Stimulated activated CD8-positive, alpha-beta memory T cell treated with anti-CD3 and anti-CD28 coated beads, Interleukin-12 subunit alpha, Interleukin-12 subunit beta, amount 100 ng/mL, for 4 hours (primary cell): Measurements from ENCODE around the gene ZDHHC8.

Source experiments
- DNase-seq: peaks from one replicate; pipeline ENCODE4 v3.0.0-alpha.2; 2020; ENCODE audit warnings: low read depth

Gene ZDHHC8

DNA sequence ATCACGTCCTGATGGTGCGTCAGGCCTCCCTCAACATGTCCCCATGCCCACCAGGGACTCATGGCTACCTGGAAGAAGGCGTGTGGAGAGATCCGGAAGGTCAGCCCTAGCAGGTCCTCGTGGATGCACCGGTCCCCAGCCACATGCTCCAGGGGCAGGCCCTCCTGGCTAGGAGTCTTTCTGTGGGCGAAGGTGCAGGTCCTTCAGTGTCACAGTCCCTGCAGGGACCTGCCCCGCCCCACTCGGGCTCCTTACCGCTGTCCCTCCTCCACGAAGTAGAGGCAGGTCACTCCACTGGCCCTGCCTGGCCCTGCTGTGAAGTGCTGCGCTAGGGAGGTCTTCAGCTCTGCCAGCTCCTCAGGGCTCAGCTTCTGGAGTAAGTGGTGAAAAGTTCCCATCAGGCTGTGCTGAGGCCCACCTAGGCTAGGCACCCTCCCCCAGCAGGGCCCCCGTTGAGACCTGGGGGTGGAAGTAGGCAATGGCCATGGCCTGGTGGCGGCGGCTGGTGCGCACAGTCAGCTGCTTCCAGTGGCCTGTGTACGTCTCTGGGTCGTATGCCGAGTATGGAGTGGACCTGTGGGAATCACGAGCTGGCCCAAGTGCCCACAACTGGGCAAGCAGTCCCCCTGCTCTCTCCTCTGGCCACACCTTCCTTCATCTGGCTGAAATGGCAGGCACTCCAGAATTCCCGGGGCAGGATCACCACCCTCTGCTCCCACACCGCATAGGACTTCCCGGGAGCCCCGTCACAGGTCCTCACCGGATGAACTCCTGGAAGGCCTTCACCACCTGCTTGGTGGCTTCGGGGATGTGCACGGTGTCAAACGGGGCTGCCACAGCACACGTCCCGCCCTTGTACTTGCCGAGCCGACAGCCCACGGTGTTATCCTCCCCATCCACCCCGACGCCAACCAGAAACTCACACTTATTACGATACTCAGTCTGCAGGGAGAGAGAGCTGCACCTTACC is 16.8 kb upstream of the ZDHHC8 start:
- no peak for DNase-seq

DNA sequence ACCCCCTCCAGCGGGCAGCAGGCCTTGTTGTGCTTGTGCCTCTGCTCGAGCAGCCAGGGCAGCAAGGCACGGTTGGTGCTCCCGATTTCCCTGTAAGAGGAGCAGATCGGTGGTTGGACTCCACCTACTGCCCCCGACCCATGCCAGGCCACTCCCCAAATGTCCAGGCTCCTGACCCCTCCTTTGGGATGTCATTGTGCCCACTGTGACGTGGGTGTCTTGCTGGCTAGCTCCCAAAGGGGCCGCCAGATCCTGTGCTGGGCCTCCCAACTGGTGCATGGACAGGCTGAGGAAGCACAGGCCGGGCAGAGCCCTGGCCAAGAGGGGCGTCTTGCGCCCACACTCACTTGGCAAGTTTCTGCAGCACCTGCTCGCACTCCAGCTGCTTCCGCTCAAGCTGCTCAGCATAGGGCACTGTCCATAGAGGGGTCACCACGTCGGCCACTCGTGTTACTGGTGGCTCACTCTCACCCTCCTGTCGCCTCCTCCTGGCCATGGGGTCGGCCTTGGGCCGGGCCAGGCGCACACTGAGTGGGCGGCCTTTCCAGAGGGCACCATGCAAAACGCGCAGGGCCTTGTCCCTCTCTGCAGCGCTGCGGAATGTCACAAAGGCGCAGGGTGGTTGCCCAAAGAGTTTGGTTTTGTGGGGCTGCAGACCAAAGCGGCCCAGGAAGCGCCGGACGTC is 15.8 kb upstream of the ZDHHC8 start, which contains the start of gene RANBP1:
TSS of gene RANBP1 (plus strand) at position 414 of the 685 bp plus-strand sequence. CDS start at position 495, 81 bp downstream.
- no peak for DNase-seq

DNA sequence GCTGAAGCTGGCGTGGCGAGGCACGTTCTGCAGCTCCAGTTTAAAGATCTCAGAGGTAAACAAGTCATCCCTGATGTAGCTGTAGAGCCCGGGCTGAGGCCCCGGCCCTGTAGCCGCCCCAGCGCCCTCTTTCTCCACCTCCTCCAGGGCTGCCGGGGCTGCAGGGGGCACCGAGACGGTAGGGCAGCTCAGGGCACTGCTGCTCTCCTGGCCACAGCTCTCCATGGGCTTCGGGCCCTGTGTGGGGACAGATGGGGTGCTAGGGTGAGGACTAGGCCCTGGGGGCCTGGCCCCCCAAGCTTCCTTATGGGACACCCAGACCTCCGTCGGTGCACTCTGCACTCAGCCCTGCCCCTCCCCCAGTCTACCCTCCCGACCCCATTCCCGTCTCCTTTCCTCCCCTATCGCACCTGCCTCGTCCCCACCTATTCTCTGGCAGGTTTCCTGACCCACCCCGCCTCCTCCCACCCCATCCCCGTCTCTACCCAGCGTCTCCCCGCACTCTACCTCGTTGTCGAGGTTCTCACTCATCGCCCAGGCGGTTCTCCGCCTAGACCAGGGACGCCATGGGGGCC is 15.1 kb upstream of the ZDHHC8 start:
- no peak for DNase-seq

DNA sequence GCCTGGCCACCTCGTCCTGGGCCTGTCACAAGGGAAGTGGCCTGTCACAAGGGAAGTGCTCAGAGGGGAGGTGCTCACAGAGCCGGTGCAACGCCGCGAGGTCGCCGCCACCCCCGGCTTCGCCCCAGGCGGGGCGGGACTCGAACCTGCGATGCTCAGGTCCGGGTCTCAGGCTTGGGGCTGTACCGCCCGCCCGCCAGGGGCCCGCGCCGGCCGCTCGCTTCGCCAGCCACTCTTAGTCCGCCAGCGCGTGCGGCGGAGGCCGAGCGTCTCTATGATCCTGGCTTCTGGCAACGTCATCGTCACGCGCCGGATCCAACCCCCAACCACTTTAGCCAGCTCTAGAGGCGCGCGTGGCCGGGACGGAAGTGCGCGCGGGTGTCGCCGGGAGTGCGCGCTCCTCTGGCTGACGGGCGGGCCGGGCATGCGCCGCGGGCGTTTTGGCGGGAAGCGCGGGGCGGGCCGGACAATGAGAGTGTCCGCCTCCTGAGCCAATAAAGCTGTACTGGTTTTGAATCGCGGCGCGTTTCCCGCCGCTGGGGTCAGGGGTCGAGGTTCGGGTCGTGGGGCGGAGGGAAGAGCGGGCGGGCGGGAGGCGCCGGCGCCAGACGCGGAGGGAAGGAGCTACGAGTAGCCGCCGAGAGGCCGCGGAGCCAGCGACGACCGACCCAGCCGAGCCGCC is 14.5 kb upstream of the ZDHHC8 start, which contains the start of gene TRMT2A:
TSS of gene TRMT2A (minus strand) at position 276 of the 682 bp plus-strand sequence. CDS start 320 bp downstream, outside the sequence.
- DNase-seq = peak; percentile 96

DNA sequence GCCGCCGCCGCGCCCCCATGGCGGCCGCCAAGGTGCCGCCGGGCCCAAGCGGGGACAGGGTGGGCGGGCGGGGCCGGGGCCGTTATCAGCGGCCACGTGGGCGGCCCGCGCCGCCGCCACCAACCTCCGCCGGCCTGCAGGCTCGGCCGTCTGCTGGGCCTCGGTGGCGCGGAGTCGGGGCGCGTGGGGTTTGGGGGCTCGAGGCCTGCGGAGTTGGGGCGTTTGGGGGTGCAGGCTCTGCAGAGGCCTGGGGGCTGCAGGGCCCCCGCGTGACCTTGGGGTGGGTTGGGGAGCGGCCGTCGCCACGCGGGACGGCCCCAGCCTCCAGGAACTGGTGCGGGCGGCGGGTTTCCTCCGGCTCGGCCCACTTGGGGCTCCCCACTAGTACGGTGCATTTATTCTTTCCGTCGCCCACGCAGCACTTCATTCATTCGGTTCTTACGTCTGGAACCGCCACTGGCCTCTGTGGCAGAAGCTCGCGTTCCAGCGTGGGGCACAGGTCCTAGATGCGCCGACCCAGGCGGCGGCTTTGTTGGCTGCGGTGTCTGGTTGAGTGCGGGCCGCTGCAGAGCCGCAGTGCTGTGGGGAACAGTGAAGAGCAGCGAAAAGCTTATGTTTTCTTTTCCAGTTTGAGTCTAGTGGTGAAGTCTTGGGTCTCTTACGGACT is 13.8 kb upstream of the ZDHHC8 start:
- DNase-seq = peak; percentile 60

DNA sequence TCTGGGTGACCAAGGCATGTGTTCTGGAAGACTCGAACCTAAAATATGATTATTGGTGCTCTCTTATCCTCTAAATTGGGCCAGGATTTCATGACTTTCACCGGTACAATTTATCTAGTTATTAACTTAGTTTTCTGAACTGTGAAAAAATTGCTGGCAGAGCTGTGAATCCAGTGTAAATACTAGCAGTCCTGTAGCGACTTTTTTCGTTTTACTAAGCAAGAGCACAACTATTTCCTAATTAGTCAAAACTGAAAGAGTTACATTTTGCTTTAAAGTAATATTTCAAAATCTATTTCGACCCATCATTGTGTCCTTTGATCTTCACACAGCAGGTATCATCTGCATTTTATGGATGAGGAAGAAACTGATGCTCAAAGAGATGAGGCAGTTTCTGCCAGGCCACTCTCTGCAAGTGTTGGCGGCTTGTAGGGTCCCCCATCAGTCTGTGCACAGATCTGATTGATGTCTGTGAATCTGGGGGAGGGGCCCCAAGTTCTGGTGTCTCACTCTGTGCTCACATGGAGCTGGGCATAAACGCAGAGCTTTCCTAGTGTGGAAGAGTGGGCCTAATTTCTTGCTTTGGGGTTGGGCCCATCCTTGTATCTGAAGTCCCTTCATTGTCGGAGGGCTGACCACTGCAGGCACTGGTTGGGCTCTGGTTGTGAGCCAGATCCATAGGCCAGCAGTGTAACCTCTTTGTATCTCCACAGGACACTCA is 13.1 kb upstream of the ZDHHC8 start:
- DNase-seq = no peak

DNA sequence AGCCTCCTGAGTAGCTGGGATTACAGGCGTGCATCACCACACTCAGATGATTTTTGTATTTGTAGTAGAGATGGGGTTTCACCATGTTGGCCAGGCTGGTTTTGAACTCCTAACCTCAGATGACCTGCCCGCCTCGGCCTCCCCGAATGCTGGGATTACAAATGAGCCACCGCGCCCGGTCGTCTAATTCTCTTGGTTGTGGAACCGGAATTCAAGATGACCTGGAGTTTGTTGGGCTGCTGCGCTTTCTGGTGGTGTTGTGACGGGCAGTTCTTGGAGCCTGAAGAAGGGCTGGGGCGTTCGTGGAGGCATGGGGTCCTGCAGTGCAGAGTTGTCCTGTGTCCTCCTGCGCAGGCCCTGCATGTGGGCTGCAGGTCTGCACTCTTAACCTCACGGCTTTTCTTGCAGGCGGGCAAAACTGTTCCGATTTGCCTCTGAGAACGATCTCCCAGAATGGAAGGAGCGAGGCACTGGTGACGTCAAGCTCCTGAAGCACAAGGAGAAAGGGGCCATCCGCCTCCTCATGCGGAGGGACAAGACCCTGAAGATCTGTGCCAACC is 9.7 kb upstream of the ZDHHC8 start:
- no peak for DNase-seq

DNA sequence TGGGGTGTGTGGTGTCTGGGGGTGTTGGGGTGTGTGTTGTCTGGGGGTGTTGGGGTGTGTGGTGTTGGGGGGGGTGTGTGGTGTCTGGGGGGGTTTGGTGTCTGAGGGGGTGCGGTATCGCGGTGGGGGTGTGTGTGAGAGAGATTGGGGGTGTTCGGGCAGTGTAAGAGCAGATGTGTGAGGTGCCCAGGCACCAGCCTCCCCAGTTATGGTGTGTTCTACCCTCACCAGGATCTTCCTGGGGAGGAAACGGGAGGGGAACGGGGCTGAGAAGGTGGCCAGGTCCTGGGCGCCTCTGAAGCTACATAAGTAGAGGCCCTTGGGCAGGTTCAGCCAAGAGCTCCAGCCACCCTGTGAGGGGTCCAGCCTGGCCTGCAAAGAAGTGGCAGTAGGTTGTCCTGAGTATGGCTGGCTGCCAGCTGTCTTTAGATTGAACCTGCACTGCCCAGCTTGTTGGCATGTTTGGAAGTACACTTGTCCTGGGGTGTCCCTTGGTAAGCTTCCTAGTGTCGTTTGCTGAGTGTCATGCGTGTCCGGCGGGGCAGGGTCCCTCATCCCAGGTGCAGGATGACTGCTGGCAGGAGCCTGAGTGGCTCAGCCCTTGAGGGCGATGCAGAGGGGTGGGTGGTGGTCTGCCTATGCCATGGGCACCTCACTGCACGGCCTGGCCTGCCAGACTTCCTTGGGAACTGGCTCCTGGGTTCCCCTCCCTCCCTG is 8.1 kb upstream of the ZDHHC8 start:
- DNase-seq = no peak

DNA sequence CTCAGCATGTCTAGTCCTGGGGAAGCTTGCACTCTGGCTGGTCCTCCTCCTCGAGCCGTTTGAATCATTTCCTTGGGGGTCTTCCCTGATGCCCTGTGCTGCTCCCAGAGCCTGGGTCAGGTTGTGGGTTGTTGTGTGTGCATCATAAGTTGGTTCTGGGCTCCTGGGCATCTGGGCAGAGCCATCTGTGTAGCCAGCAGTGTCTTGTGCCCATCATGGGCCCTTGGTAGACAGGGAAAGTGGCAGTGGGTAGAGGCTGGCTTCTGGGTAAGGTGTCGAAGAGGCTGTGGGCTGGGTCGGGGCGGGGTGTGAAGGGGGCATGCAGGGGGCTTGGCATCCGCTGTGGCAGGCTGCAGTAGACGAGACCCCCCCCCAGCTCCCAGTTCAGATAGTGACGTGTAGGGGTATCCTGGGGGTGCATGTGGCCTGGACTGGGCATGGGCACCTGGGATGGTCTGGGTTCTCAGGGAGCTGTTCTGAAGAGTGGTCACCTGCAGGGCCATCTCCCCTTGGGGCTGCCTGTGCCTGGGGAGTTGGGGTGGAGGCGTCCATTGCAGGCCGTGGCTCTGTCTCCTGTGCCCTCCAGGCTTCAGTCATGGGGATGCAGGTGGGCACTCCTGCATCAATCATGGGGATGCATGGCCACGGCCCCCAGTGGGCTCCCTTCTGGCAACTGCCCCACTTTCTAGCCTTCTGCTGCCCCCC is 7.4 kb upstream of the ZDHHC8 start:
- no peak for DNase-seq

DNA sequence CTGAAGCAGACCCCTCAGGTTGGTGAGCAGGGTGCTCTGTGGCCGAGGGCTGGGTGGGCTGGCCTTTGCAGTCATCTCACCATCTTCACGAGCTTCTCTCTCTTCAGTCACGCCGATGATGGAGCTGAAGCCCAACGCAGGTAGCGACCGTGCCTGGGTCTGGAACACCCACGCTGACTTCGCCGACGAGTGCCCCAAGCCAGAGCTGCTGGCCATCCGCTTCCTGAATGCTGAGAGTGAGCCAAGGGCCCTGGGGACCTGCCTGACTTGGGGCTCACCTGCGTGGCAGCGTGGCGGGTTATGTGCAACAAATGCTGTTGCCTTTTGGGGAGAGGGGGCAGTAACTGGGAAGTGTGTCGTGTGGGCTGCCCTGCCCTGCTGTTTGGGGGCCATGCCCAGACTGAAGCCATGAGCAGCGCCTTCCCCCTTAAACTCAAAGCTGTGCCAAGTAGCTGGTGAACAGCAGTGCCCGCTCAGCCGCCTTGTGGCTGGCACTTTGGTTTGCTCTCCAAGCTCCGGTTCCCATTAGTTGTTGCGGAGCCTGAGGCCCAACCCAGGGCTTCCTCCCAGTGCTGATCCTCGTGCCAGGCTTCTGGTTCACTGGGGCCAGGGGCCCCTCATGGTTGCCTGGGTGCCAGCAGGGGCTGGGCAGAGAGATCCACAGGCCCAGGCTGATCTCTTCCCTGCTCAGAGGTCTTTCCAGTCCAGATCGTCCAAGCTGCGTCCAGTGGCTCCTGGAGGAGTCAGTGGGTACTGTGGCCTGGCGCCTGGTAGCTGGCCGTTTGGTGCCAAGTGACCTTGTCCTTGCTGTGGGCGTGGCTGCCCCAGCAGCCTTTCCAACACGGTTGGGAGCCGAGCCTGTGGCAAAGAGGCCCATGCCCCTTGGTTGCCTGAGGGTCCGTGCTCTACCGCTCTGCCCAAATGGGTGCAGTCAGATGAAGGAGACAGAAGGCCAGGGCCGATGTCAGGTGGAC is 6.1 kb upstream of the ZDHHC8 start:
- no peak for DNase-seq

DNA sequence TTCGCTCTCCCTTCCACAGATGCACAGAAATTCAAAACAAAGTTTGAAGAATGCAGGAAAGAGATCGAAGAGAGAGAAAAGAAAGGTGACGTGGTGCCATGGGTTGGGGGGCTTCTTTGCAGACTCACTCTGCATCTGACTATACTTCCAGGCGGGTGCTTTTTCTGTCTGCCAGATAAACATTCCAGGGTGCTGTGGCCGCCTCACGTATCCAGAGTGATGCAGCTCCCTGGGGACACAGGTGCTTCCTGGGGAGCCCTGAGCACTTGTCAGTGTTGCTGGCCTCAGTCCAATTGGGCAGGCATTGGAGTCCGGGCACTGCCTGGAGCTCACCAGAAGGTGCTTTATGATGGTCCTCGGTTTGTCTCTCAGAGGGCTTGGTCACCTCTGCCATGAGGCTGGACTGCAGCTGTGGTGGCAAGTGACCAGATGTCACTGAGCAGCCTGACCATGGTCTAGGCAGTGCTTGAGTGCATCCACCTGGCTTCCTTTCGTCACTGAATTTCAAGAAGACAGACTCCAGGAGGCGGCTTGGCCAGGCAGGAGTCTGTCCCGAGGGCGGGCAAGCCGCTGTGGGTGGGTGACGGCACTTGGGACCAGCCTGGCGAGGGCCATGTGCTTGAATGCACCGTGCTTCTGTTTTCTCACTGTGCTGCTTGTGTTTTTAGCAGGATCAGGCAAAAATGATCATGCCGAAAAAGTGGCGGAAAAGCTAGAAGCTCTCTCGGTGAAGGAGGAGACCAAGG is 5.1 kb upstream of the ZDHHC8 start:
- no peak for DNase-seq

DNA sequence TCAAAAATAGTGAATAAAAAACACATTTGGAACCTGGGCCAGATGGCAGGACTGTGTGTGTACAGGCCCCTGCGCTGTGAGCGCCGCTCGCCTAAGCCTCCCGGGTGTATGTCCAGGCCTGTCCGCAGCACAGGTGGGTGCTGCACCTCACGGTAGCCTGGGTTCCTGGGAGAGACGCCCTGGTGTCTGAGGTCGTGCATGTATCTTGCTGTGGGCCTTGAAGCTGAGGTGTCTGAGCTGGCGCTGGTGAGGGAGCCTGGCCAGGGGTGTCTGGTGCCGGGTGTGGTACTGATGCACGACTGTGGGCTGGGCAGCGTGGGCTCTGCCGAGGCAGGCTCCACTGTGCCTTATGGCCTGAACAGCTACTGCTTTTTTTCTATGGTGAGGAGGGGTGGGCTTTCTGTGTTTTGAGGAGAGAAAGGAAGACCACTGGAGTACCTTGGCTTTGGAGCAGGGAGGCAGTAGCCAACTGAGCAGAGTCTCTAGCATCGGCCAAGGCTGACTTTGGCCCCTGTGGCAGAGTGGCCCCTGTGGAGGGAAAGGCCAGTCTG is 4.2 kb upstream of the ZDHHC8 start:
- no peak for DNase-seq

DNA sequence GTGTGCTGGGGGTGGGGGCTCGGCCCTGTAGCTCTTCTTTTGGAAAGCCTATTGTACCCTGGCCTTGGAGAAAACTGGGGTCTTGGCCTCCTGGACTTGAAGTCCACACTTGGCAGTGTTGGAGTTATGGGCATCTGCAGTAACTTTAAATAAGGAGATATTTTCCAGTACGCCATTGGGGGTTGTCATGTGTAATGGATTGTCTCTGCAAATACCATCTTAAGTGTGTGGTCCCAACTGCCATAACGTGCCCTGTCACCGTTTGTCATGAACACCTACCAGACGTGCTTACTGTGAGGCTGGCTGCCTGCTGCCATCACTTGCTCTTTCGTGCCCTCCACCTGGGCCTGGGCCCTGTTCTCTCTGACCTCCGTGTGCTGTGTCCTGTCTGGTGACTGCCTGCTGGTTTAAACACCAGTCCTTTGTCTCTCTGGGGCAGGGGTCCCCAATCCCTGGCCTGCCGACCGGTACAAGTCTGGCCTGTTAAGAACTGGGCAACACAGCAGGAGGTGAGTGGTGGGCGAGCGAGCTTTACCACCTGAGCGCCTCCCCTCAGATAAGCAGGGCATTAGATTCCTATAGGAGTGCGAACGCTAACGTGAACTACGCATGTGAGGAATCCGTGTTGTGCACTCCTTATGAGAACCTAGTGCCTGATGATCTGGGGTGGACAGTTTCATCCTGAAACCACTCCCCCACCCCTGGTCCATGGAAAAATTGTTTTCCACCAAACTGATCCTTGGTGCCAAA is 3.6 kb upstream of the ZDHHC8 start:
- no peak for DNase-seq

DNA sequence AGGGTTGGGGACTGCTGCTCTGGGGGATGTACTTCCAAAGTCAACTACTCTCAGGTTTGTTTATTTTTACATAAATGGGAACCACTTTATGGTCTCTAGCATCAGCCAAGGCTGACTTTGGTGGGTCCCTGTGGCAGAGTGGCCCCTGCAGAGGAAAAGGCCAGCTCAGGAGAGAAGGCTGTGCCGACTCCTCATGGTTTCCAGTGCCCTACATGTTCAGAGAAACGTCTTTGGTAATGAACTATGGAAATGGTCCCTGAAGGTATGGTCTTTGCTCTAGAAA is 3.0 kb upstream of the ZDHHC8 start:
- no peak for DNase-seq

DNA sequence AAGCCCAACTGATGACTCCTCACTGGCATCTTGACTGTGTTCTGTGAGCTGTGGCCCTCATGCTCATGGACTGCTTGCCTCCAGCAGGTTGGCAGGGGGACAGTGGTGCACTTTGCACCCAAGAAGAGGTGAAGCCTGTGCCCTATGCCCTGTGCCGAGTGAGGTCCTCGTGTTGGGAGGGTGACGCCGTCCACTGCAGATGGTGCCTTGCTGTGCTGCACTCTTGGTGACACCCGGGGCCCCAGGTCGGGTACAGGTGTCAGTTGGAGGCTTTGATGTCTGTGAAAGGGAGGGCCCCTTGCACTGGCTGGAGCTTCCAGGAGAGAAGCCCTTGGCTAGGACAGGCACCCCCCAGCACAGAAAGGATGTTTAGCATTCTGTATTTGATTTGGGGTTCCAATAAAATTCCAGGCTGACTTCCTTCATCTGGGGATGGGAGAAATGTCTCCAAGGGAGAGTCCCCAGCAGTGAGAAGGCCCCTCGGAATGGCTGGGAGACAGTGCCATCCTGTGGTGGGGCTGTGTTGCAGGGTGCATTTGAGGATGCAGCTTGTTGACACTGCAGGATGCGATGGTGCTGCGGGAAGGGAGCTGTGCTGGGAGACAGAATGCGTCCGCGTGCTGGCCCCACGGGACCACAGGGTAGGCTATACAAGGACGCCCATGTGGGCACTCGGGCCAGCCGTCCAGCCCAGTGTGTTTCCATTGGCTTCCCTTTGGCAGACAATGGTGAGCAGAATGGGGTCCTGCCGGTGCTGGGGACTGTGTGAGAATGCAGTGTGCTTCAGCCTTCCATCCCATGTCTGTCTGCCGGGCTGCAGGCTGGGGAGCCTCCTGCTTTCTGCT is 2.5 kb upstream of the ZDHHC8 start:
- no peak for DNase-seq

DNA sequence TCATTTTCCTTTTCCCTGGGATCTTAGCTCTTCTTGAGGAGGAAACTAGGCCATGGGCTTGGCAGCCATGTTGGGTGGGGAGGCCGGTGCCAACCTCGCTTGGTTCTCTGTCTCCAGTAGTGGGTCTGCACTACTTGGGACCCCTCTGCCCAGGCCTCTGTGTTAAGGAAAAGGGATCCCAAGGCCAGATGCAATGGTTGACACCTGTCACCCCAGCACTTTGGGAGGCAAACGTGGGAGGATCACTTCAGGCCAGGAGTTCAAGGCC is 1.9 kb upstream of the ZDHHC8 start:
- DNase-seq = no peak
